GM19455 (cell line): Measurements from ENCODE around the gene SLC35F4.

Experiments
- ATAC-seq: cut with Tn5 transposase; IDR thresholded peaks from one replicate; pipeline ENCODE4 v1.9.1; 2021; ENCODE audit not compliant: unreplicated experiment

Gene SLC35F4

DNA sequence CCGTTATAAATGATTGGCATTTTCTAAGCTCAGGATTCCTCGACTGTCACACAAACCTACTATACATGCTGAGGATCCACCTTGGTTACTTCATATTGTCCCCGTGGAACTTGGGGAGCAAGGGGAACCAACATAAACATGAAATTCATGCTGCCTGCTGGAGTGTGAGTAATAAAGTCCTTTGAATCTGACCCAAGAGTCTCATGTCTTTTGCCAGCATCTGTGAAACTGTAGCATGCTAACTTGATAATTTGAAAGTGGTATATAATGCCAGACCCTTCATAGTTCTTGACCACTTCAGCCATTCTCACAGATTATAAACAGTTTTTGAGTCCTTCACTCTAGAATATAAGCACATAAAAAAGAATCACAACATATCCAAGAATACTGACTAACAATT lies 17.1 kb downstream of the SLC35F4 start:
- ATAC-seq, result no peak

DNA sequence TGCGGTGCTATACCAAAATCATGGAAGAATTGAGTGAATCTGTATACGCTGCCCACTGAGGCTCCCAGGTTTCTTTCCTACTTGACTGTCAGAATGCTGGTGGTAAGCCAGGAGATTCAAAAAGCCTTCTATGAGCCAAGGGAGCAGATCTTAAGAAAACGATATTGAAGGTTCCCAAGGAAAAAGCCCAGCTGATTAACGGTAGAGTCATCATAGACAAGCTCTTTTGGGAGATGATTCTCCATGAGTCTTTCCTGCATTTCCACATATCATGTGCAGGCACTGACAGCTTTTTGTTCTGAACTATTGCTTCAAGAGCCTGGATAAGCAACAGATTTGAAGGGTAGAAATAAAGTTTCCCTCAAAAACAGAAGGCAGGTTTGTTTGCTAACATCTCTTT lies 17.5 kb downstream of the SLC35F4 start:
- ATAC-seq, result no peak

DNA sequence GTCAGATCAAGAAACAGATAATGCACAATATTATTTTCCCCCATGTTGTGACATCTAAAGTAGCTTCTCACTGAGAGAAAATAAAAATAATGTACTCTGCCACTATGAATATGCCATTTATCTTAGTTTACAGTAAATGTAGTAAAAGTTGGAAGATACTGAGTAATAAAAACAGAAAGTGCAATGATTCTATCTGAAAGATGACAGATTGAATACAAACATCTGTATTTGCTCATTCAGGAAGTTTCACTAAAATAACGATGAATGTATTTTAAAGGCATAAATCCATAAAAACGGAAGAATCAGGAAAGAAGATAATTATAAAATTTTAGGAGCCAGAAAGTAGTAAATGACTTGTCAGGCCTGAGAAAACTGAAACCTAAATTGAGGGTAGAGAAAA lies 18.2 kb downstream of the SLC35F4 start:
- ATAC-seq, result no peak

DNA sequence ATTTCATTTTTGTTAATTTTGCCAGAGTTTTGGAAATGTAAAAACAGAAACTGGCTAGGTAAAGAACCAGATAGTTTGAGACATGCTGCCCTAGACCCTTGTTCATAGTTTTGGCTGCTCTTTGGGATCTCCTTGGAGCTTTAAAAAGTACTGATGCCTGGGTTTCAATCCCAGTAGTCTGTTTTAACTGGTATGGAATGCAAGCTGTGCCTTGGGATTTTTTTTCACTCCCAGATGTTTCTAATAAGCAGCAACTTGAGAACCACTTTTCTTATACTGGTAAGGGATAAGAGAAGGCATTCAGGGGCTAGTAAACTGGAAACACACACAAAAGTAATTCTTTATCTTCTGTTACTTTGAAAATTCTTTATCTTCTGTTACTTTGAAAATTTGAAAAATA lies 18.8 kb downstream of the SLC35F4 start:
- ATAC-seq, result no peak

DNA sequence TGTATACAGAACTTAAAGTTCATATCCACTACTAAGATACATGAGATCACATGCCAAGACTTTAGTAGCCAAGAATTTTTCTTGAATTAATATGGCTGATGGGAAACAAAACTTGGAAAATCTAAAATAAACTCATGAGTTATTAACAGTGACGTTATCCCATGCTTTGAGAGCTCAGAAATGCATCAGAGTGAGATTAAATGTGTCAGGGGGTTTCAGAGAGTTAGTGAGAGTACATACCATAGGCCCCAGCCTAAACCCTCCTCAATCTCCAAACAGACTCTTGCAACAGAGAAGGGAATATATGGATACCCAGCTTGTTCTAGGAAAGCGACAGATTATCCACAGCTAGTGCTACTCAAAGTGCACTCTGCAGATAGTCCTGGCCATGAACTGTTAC lies 19.3 kb downstream of the SLC35F4 start:
- ATAC-seq, result no peak

DNA sequence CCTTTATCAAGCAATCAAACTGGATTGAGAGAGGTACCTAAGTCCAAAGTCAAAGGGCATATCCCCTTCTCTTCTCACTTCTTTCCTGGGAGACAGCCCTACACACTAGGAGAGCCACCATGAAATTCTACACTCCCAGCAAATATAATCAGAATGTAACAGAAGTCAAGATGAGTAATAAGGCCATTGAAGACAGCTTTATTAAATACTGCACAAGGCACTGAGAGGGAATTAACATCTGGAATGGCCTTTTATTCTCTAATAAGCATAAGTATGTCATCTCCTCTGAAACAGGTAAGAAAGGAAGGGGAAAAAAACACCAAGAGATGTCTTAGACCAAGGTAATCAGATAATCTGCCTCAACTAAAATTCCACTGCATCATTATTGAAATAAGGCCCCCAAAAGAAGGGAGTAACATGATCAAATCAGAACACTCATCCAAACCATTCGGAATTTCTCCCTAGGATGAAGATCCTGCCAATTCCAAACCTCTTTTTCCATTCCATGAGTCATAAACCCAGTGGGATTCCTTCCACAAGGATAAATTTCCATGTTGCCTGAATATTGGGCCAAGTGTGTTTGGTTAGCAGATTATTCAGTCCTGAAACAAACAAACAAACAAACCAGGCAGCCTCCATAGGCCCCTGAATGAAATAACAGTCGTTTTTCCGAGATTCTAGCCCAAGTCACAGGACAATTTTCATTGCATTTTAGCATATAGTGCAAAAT lies 19.9 kb downstream of the SLC35F4 start:
- ATAC-seq, result no peak

DNA sequence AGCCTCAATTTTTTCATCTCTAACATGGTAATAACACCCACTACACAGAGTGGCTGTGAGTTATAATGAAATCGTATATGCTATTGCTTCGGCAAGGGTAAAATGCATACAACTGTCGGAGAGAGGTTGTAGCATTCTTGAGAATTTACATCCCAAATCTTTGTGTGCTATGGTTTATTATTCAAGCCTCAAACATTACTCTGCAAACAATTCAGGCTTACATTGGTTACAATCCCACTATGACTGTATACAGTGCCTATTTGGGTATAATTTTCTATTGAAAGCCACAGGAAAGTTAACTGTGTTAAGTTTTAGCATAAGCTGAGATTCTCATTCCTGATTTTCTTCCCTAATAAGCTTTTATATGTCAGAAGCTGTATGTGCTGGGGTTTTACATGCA lies 20.6 kb downstream of the SLC35F4 start:
- ATAC-seq, result no peak

DNA sequence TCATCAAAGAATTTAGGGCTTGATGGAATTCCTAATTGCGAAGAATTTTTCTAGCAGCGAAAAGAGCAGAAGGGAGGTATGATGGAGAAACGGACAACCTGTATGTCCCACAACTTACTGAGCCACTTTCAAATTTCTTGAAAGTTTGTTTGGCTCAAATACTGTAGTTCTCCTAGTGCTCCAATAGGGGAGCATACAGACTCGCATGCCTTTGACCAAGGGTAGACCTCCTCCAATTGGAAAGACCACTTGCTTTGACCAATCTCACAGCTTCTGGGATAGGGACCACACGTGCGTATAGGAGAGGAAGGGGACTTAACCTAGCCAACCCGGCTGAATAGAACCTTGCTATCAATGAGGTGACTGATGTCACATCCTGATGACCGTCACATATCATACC lies 28.6 kb downstream of the SLC35F4 start:
- no peak for ATAC-seq

DNA sequence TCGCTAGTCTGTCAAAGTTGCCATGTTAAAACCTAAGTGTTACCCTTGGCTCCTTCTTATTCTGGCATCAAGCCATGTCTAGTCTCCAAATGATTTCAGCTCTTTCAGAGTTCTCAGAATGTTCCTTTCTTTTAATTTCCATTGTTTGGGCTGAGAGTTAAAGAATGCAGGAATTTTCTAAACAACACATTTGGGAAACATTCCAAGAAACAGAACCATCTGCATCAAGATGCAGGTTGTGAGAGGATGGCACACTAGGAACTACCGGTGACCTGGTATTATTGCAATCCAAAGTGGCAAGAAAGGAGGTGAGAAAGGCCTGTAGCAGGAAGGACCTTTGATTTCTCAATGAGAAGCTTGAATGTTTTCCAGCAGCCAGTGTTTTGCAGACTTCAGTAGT lies 30.1 kb downstream of the SLC35F4 start:
- no peak for ATAC-seq

DNA sequence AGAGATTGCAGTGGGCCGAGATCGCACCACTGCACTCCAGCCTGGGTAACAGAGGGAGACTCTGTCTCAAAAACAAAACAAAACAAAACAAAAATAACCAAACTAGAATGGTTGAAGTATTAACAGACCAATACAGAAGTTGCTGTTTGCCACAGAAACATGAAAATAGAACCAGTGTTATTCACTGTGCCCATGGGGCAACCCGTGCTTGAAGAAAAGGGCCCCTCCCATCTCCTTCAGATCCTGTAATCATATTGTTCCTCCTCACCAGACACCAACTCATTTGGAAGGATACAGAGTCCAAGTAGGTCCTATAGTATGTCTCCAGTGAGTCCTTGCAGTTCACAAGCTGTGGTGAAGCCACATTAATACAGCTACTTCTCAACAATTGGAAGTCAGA lies 30.9 kb downstream of the SLC35F4 start:
- ATAC-seq, result no peak

DNA sequence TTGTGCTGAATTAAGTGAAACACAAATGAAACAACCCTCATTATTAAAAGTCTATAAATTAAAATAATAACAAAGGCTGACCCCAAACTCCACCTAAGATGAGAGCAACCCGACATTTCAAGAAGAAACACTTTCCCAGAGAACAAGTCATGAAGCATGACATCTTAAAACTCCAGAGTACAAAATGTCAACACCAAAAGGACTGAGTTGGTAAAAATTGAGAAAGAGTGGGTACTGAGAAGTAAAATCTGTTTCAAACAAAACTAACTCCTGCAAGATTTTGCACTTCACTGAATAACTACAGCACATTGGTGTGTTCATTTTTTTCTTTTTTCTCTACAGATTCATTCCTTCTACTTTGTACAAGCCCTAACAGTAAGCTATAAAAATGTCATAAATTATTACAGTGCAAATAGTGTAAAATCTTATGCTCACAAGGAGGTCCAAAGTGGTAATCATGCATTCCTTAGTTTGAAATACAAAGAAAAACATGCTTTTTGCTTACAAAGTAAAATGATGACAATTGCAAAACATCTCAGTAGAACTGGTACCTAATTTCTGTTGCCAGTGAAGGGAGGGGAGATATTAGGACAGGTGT lies 31.8 kb downstream of the SLC35F4 start:
- no peak for ATAC-seq

DNA sequence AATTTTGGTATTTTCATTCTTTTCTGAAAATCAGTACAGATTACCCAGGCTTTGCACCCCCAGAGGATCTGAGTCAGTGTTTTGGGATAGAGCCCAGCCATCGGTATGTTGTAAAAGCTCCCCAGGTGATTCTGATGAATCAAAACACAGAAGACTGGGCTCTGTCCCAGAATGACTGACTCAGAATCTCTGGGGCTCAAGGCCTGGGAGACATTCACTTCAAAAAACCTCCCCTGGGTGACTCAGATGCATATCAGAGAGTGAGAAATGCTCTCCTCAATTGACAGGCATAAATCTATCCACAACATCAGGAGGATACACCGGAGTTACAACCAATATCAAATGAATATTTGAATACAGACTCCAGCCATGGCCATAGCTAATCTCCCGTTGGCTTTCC lies 32.6 kb downstream of the SLC35F4 start:
- no peak for ATAC-seq

DNA sequence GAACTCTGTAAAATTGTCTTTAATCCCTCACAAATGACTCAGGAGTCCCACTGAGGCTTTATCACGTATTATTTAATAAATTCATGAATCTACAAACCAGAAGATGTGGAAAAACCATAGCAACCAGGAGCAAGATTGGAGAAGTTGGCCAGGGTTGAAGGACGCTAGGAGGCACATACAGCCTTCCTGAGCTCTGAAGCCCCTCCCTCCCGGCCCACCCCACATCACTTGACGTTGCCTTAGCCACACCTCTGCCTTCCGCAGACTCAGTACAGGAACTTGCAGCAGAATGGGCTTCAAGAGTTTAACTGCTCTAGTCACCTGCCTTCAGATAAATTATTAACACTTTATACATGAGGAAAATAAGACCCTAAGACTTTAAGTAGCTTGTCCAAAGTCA lies 33.9 kb downstream of the SLC35F4 start:
- no peak for ATAC-seq

DNA sequence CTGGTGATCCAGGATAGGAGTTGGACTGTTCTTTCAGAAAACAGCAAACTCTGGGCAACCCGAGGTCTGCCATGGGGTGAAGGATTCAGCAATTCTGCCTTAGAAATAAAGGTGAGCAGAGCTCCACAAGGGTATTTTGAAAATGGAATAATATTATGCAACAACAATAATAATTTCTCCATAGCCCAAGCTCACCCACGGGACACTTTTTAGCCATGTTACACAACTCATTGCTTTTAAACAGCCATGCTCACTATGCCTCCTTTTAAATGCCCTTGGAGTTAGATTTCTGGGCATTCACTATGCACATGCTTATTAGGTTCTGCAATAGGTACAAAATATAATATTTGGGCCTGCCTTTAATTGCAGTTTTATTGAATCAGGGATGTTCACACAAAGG lies 37.2 kb downstream of the SLC35F4 start:
- no peak for ATAC-seq

DNA sequence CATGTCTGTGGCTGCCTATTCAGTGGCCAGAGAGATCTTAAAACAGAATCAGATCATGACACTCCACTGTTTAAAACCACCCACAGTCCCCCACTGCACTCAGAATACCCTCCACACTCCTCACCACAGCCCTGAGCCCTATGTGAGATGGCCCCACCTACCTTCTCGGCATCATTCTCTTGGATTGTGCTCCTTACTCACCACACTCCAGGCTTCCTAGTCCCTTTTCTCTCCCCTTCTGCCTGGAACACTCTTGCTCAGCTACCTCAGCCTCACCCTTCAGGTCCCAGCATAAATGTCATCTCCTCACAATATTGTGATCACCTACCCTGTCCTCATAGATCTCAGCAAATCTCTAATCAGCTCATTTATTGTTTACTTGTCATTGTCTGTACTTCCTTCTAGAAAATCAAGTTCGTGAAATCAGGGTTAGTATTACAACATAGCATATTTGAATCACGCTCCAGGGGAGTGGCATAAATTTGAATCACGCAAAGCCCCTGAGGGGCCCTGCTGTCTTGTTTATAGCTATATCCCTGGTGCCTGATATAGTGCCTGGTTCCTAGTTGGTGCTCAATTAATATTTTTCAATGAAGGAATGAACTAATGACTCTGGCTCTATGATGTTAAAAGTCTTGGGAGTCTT lies 42.8 kb downstream of the SLC35F4 start:
- no peak for ATAC-seq

DNA sequence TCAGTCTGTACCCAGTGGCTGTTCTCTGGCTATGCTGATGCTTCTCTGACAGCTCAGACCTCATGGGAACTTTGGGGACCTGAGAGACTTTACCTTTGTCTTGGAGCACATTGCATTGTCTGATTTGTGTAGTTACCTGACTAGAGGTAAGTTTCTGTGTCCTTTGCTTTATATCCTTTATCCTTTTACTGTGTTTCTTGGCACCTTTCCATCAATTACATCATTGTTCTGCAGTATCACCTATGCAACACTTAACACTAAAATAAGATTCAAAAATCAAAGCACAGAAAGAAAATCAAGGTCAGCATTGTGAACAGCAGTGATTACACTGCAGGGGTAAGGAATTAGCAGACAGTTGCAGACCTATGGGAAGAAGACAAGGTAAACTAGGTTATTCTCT lies 43.8 kb downstream of the SLC35F4 start:
- ATAC-seq, result no peak

DNA sequence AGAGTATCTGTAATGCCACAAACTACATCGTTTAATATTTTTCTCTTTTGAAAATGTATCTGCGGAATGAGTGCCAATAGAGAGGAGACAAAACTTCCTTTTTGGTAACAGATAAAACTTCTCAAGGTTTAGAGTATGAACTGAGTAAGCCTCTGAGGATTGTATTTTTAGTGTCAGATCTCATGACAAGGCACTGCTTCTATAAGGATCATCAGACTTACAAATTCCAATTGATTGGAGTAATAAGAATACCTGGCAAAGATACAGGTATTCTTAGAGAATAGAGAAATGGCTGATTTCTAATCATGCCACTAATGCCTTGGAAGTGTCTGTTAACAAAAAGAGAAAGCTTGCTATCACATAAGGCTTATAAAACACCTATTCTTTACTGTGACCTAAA lies 45.3 kb downstream of the SLC35F4 start:
- ATAC-seq, result no peak

DNA sequence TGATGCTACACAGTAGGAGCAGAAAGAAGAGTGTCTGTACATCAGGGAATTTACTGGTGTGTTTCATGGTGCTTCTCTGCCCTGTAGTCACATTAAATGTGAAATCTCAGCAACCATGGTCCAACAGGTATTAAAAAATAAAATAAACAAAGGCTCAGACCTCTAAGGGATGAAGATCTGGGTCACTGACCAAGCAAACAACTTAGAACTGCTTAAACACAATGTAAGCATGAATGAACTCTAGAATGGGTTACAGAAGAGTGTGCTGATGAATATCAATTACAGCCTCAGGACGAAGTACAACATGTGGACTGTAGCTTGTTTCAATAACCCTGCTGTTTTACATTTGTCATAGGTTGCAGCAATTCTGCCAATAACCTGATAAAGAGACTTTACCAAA lies 47.4 kb downstream of the SLC35F4 start:
- ATAC-seq, result no peak

DNA sequence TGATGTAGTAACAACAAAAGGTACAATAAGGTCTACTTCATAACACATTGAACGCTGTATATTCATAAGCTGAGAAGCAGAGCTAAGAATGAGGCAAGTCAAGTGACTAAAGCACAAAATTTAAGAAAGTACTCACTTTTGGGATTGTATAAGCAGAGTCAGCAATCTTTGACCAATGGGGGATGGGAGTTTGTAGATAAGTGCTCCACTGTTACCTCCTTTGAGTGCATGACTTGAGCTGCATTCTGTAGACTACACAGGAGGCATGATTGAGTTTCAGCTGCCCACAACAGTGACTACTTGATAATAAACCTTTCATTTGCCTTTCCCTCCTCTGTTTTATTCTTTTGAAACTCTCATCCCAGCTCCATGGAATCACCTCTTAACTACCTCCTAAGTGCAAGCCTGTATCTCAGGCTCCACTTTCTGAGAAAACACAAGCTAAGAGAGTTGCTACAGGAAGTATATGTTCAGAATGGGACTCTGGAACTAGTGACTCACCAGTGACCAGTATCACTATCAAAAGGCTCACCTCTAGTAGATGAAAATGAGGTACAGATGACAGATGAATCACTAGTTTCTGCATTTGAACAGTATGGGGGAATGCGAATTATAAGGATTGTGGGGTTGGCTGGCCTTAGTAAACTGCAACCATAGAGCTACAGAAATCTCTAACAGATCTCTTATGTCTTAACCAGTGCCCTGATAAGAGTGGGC lies 49.2 kb downstream of the SLC35F4 start:
- ATAC-seq, result no peak

DNA sequence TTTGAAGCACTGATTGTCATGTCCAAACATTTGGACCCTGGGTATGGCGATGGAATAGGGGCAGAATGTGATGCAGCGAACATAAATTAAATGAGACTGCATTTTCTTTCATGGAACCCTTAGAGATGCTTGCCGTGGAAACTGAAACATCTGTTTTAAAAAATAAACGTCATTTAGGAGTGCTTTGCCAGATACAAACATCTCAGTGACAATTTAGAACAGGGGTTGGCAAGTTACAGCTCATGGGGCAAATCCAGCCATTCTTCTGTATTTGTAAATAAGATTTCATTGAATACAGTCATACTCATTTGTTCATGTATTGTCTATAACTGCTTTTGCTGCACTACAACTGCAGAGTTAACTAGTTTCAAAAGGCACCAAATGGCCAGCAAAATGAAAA lies 51.2 kb downstream of the SLC35F4 start:
- no peak for ATAC-seq

DNA sequence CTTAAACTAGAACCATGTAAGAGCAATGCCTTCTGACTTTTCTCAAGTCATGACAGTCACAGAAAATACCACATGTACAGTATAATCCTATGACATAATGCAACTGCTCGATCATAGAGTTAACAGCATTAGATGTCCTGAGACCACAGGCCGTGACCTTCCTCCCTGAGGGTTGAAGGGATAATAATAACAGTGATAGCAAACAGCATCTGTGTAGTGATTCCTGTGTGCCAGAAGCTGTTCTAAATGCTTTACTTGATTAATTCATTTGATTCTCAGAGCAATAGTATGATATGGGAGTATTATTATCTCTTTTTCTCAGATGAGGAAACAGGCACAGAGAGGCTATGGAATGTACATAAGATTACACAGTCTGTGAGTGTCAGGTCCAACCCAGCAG lies 53.2 kb downstream of the SLC35F4 start:
- ATAC-seq, result no peak

DNA sequence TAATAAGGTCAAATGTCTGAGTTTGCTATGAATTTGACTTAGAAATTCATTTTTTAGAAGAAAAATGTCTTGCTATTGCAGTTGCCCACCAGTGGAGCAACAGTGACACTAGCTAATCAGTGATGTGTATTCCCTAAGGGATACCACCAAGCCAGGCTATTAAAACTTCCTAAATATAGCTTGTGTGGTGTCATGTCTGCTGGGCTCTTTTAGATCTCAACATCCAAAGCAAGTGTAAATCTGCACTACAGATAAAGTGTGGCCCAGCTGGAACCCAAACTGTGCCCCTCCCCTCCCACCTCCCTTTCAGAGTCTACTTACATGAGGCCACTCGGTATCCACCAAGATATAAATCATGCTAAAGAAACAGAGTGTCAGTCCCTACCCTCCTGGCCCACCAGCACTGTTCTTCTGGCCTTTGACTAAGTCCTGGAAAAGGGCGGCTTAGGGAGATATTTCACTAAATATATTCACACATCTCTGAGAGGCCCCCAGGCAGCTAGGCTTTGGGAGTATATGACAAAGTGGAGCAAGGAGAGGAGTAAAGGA lies 53.8 kb downstream of the SLC35F4 start:
- no peak for ATAC-seq
